ENCODE results near the gene MTMR3.
A peak's percentile ranks its signal among the peaks of the same experiment; 100 is the strongest.

The MTMR3 gene

GRCh38 chr22:30027169-30027568, 144.2 kb downstream of the MTMR3 start:
- no peak for DNase-seq (ENCODE audit: low read depth)

GRCh38 chr22:30027791-30028190, 144.8 kb downstream of the MTMR3 start:
- no peak for DNase-seq (ENCODE audit: low read depth)

- DNase-seq (ENCODE audit: low read depth): no peak
Measured at GRCh38 chr22:30028731-30029130, 145.8 kb downstream of the MTMR3 start.

GRCh38 chr22:30029512-30029911, 146.5 kb downstream of the MTMR3 start:
- no peak for DNase-seq (ENCODE audit: low read depth)

GRCh38 chr22:30030329-30030728, 147.4 kb downstream of the MTMR3 start:
- DNase-seq (ENCODE audit: low read depth): no peak

- no peak for DNase-seq (ENCODE audit: low read depth)
Measured at GRCh38 chr22:30031328-30031727, 148.4 kb downstream of the MTMR3 start.

- DNase-seq (ENCODE audit: low read depth): no peak
Measured at GRCh38 chr22:30031764-30032455, 148.9 kb downstream of the MTMR3 start.

GRCh38 chr22:30033137-30033536, 150.2 kb downstream of the MTMR3 start:
- DNase-seq (ENCODE audit: low read depth): no peak

GRCh38 chr22:30033901-30034300, 150.9 kb downstream of the MTMR3 start:
- DNase-seq (ENCODE audit: low read depth): no peak

- no peak for DNase-seq (ENCODE audit: low read depth)
Measured at GRCh38 chr22:30036656-30037055, 153.7 kb downstream of the MTMR3 start.

- peak; percentile 38 for DNase-seq (ENCODE audit: low read depth)
Measured at GRCh38 chr22:30038219-30038618, 155.2 kb downstream of the MTMR3 start.

- DNase-seq (ENCODE audit: low read depth): no peak
Measured at GRCh38 chr22:30040499-30041260, 157.7 kb downstream of the MTMR3 start.

GRCh38 chr22:30041475-30041874, 158.5 kb downstream of the MTMR3 start:
- DNase-seq (ENCODE audit: low read depth): no peak

- no peak for DNase-seq (ENCODE audit: low read depth)
Measured at GRCh38 chr22:30041881-30042280, 158.9 kb downstream of the MTMR3 start.

- no peak for DNase-seq (ENCODE audit: low read depth)
Measured at GRCh38 chr22:30043161-30043560, 160.2 kb downstream of the MTMR3 start.

- peak; percentile 88 for DNase-seq (ENCODE audit: low read depth)
Measured at GRCh38 chr22:30044369-30044768, 161.4 kb downstream of the MTMR3 start.

- DNase-seq (ENCODE audit: low read depth): no peak
Measured at GRCh38 chr22:30044881-30045493, 162.0 kb downstream of the MTMR3 start.

- DNase-seq (ENCODE audit: low read depth): no peak
Measured at GRCh38 chr22:30045494-30045887, 162.5 kb downstream of the MTMR3 start.

- no peak for DNase-seq (ENCODE audit: low read depth)
Measured at GRCh38 chr22:30045901-30046715, 163.1 kb downstream of the MTMR3 start.

GRCh38 chr22:30046716-30047363, 163.9 kb downstream of the MTMR3 start:
- no peak for DNase-seq (ENCODE audit: low read depth)

- DNase-seq (ENCODE audit: low read depth): no peak
Measured at GRCh38 chr22:30047364-30047738, 164.4 kb downstream of the MTMR3 start.

- no peak for DNase-seq (ENCODE audit: low read depth)
Measured at GRCh38 chr22:30048681-30049080, 165.7 kb downstream of the MTMR3 start.
